IMR-90 (cell line): ENCODE data around the gene FYB2. TPM values are rescaled to one million over a fixed set of nuclear protein-coding genes. Genes with fewer than 3 reads are reported as not detected.

ENCODE experiments used
- ATAC-seq: fragments of 200-7000 bp; cut with Tn5 transposase; 2 replicates; pipeline ENCODE4 v1.9.1; 2020; ENCODE audit warnings: low read depth, mild to moderate bottlenecking, moderate library complexity
- BruUV-seq: library from RNA; stranded (reverse); fragments of 400-500 nt; replicated peaks from 2 replicates; lab custom pipeline; 2021; lab: Mats Ljungman, UMichigan
- CTCF ChIA-PET: fragments of 300-600 bp; formaldehyde crosslinking; extraction: SDS; loops from one replicate; lab custom pipeline; 2021; ENCODE audit warnings: antibody characterized with exemption; lab: Yijun Ruan, JAX
- POLR2A ChIA-PET: fragments of 300-600 bp; sonication (Branson Sonifier 250); formaldehyde crosslinking; loops from one replicate; lab custom pipeline; 2022; ENCODE audit warnings: antibody characterized with exemption; ENCODE audit not compliant: unreplicated experiment; lab: Charles Lee
- DNase-seq: peaks from one replicate; pipeline ENCODE4 v3.0.0; 2013
- H2AFZ ChIP-seq: replicated peaks from 2 replicates; pipeline ENCODE3; 2013; ENCODE audit warnings: low read length, mild to moderate bottlenecking; ENCODE audit not compliant: poor library complexity
- H2AK5ac ChIP-seq: 2 replicates; pipeline ENCODE4 v1.6.1; 2013; ENCODE audit warnings: low read depth, low read length, inconsistent platforms
- H2AK9ac ChIP-seq: replicated peaks from 2 replicates; pipeline ENCODE3; 2013; ENCODE audit warnings: mild to moderate bottlenecking, low read depth, low read length, moderate library complexity; ENCODE audit not compliant: poor library complexity
- H2BK120ac ChIP-seq: 2 replicates; pipeline ENCODE4 v1.6.1; 2013; ENCODE audit warnings: low read depth, low read length, inconsistent platforms
- H2BK15ac ChIP-seq: 3 replicates; pipeline ENCODE4 v1.6.1; 2013; ENCODE audit warnings: low read depth, low read length, inconsistent platforms
- H2BK20ac ChIP-seq: 2 replicates; pipeline ENCODE4 v1.6.1; 2013; ENCODE audit warnings: low read depth, mild to moderate bottlenecking, inconsistent platforms, low read length, moderate library complexity
- H2BK5ac ChIP-seq: 2 replicates; pipeline ENCODE4 v1.6.1; 2013; ENCODE audit warnings: mild to moderate bottlenecking, low read depth, low read length, inconsistent platforms; ENCODE audit not compliant: poor library complexity, severe bottlenecking
- H3K14ac ChIP-seq: replicated peaks from 2 replicates; pipeline ENCODE4 v1.6.1; 2013; ENCODE audit warnings: low read depth, low read length, inconsistent platforms
- H3K18ac ChIP-seq: 2 replicates; pipeline ENCODE4 v1.6.1; 2013; ENCODE audit warnings: low read depth, low read length, control low read depth
- H3K23ac ChIP-seq: 2 replicates; pipeline ENCODE4 v1.6.1; 2013; ENCODE audit warnings: low read depth, low read length, inconsistent platforms
- H3K27ac ChIP-seq: 2 replicates; pipeline ENCODE4 v1.5.1; 2013; ENCODE audit warnings: mild to moderate bottlenecking, control low read depth, low read length; ENCODE audit not compliant: insufficient read depth
- H3K27me3 ChIP-seq: 2 replicates; pipeline ENCODE4 v1.6.1; 2013; ENCODE audit warnings: low read length; ENCODE audit not compliant: control insufficient read depth, insufficient read depth
- H3K36me3 ChIP-seq: 2 replicates; pipeline ENCODE4 v1.6.1; 2013; ENCODE audit warnings: low read length, mixed read lengths; ENCODE audit not compliant: control insufficient read depth, insufficient read depth
- H3K4ac ChIP-seq: 2 replicates; pipeline ENCODE4 v1.6.1; 2013; ENCODE audit warnings: low read depth, low read length, inconsistent platforms
- H3K4me1 ChIP-seq: 2 replicates; pipeline ENCODE4 v1.6.1; 2013; ENCODE audit warnings: low read length, mixed read lengths; ENCODE audit not compliant: control insufficient read depth, insufficient read depth
- H3K4me2 ChIP-seq: 2 replicates; pipeline ENCODE4 v1.6.1; 2013; ENCODE audit warnings: low read depth, mild to moderate bottlenecking, control low read depth, low read length, moderate library complexity
- H3K4me3 ChIP-seq: 2 replicates; pipeline ENCODE4 v1.5.1; 2013; ENCODE audit warnings: low read depth, mild to moderate bottlenecking, control low read depth, low read length, moderate library complexity; ENCODE audit not compliant: insufficient read depth
- H3K56ac ChIP-seq: 2 replicates; pipeline ENCODE4 v1.6.1; 2013; ENCODE audit warnings: low read length, inconsistent platforms; ENCODE audit not compliant: insufficient read depth; ENCODE audit errors: extremely low read depth
- H3K79me1 ChIP-seq, 2 experiments: 2 replicates each; pipeline ENCODE4 v1.6.1; 2013; ENCODE audit warnings: low read length in 2 of 2, inconsistent platforms in 1 of 2, low read depth in 1 of 2
- H3K9ac ChIP-seq: 2 replicates; pipeline ENCODE4 v1.6.1; 2013; ENCODE audit warnings: low read depth, low read length, control low read depth
- H3K9me1 ChIP-seq: 2 replicates; pipeline ENCODE4 v1.6.1; 2013; ENCODE audit warnings: low read length, inconsistent platforms; ENCODE audit not compliant: insufficient read depth
- H3K9me3 ChIP-seq: 2 replicates; pipeline ENCODE4 v1.6.1; 2013; ENCODE audit warnings: low read length; ENCODE audit not compliant: control insufficient read depth, insufficient read depth
- H4K20me1 ChIP-seq: 2 replicates; pipeline ENCODE4 v1.6.1; 2013; ENCODE audit warnings: low read length, inconsistent platforms; ENCODE audit not compliant: insufficient read depth
- H4K5ac ChIP-seq: 2 replicates; pipeline ENCODE4 v1.6.1; 2013; ENCODE audit warnings: mild to moderate bottlenecking, low read depth, low read length, control low read depth
- H4K8ac ChIP-seq, 2 experiments: 2 replicates each; pipeline ENCODE4 v1.6.1; 2013; ENCODE audit warnings: low read depth in 2 of 2, low read length in 2 of 2, control low read depth in 1 of 2, inconsistent platforms in 1 of 2
- H4K91ac ChIP-seq: 2 replicates; pipeline ENCODE4 v1.6.1; 2013; ENCODE audit warnings: low read depth, low read length, inconsistent platforms; ENCODE audit not compliant: insufficient read depth
- CEBPB ChIP-seq: IDR thresholded peaks from 2 replicates; pipeline ENCODE4 v1.6.1; 2012; ENCODE audit warnings: low read depth, low read length, improper control_type of control experiment
- CHD1 ChIP-seq: IDR thresholded peaks from 2 replicates; pipeline ENCODE4 v1.6.1; 2012; ENCODE audit warnings: low read depth, low read length, improper control_type of control experiment
- ELK1 ChIP-seq: fragments of 150-350 bp; IDR thresholded peaks from 2 replicates; pipeline ENCODE4 v1.6.1; 2016; ENCODE audit warnings: low read depth, mild to moderate bottlenecking, low read length, moderate library complexity, borderline replicate concordance
- FOS ChIP-seq: fragments of 150-350 bp; IDR thresholded peaks from 2 replicates; pipeline ENCODE4 v1.6.1; 2016; ENCODE audit warnings: low read depth, low read length
- MAFK ChIP-seq: IDR thresholded peaks from 2 replicates; pipeline ENCODE4 v1.6.1; 2012; ENCODE audit warnings: low read depth, low read length, improper control_type of control experiment
- MAZ ChIP-seq: IDR thresholded peaks from 2 replicates; pipeline ENCODE4 v1.6.1; 2012; ENCODE audit warnings: low read depth, mild to moderate bottlenecking, low read length, improper control_type of control experiment, moderate library complexity, borderline replicate concordance
- MXI1 ChIP-seq: IDR thresholded peaks from 2 replicates; pipeline ENCODE4 v1.6.1; 2012; ENCODE audit warnings: low read depth, mild to moderate bottlenecking, low read length, moderate library complexity, borderline replicate concordance
- POLR2A ChIP-seq: IDR thresholded peaks from 2 replicates; pipeline ENCODE4 v1.6.1; 2012; ENCODE audit warnings: mild to moderate bottlenecking, low read depth, low read length
- RAD21 ChIP-seq: IDR thresholded peaks from 2 replicates; pipeline ENCODE4 v1.6.1; 2012; ENCODE audit warnings: low read length, improper control_type of control experiment
- RCOR1 ChIP-seq: IDR thresholded peaks from 2 replicates; pipeline ENCODE4 v1.6.1; 2012; ENCODE audit warnings: mild to moderate bottlenecking, low read length, improper control_type of control experiment; ENCODE audit not compliant: insufficient replicate concordance
- RFX5 ChIP-seq: IDR thresholded peaks from 2 replicates; pipeline ENCODE4 v1.8.0; 2012; ENCODE audit warnings: low read depth, mild to moderate bottlenecking, low read length, moderate library complexity
- SMC3 ChIP-seq: fragments of 150-350 bp; IDR thresholded peaks from 2 replicates; pipeline ENCODE4 v1.6.1; 2016; ENCODE audit warnings: low read depth, mild to moderate bottlenecking, antibody characterized with exemption, low read length, moderate library complexity
- USF2 ChIP-seq: fragments of 150-350 bp; IDR thresholded peaks from 2 replicates; pipeline ENCODE4 v1.6.1; 2017; ENCODE audit warnings: mild to moderate bottlenecking, antibody characterized with exemption, low read length, low read depth
- WGBS, 2 experiments: methylation state at CpG; one replicate each; pipeline versions ENCODE4 v1.1.5 to v1.1.7; 2013; ENCODE audit warnings: missing lambda C conversion rate in 2 of 2; ENCODE audit not compliant: insufficient read length in 1 of 2; ENCODE audit errors: extremely low coverage in 2 of 2; 5-methylcytosine and 5-hydroxymethylcytosine counted together
- dilution Hi-C: fragments of 300-500 bp; cut with HindIII; formaldehyde crosslinking; loops from one replicate; pipeline ENCODE4 v1.14.3; 2018; ENCODE audit warnings: low sequenced_read_pairs; ENCODE audit not compliant: unreplicated experiment
- in situ Hi-C: fragments of 300-500 bp; cut with MboI; formaldehyde crosslinking; loops from 3 replicates; pipeline ENCODE4 v1.14.3; 2019; ENCODE audit warnings: low sequenced_read_pairs, inconsistent platforms, mixed read lengths
- intact Hi-C: fragments of 100-400 bp; cut with micrococcal nuclease; formaldehyde crosslinking; loops from 2 replicates; pipeline ENCODE4 v1.10.0; 2022
- polyA plus RNA-seq, 3 experiments: library from polyadenylated mRNA; depleted of rRNA; stranded (reverse); fragments of >200 nt; gene quantifications; 2 replicates each; pipeline ENCODE4 v1.2.3, GENCODE V29; 2012; ENCODE audit warnings: low replicate concordance in 1 of 3
- total RNA-seq: library from RNA; depleted of rRNA; stranded (reverse); fragments of >200 nt; gene quantifications from 2 replicates; pipeline ENCODE4 v1.2.3, GENCODE V29; 2012

FYB2 gene
- total and polyA plus RNA-seq, 2 of the 4 experiments (the other 2 are of a cell fraction): under 0.01 TPM; not detected in 1

- Histone ChIP-seq H3K9me3 (no peaks in the 10 kb centered on the region), H3K27ac (no peak overlapping the region), H3K36me3 (no peaks in the 10 kb centered on the region), H3K4ac (peak overlapping the region; percentile 34; the same call in 1 of the 2 replicates), H3K79me1 (no peaks in the 10 kb centered on the region), H4K20me1 (no peaks in the 10 kb centered on the region), H2BK20ac (peak overlapping the region; percentile 80), H2AFZ (no peak overlapping the region), H3K18ac (no peak overlapping the region), H3K23ac (no peak overlapping the region), H3K9me1 (peaks cover 9% of the 10 kb centered on the region), H2AK5ac (no peak overlapping the region), H2BK5ac (no peak overlapping the region), H4K91ac (peak overlapping the region; percentile 14; the same call in 1 of the 2 replicates), H4K8ac (no peak overlapping the region), H3K4me1 (peaks cover 10% of the 10 kb centered on the region), H3K4me2 (no peak overlapping the region), H3K27me3 (no peaks in the 10 kb centered on the region), H2BK120ac (peak overlapping the region; percentile 69), H3K4me3 (no peak overlapping the region), H2BK15ac (peak overlapping the region; percentile 17; the same call in 2 of the 3 replicates), H2AK9ac (peak overlapping the region; percentile 22), H3K56ac (no peak overlapping the region), H3K14ac (0 out of 2 replicates have a peak overlapping the region, but pooled peaks have one; percentile 50), H3K9ac (no peak overlapping the region), H4K5ac (no peak overlapping the region)
- WGBS, 2 experiments: no CpG with 5 or more reads among the region's 1 CpG
- DNase-seq (peak; percentile 18), ATAC-seq (no peak)
- in situ Hi-C loops (loop anchor here (5.0 to 25.0 kb wide), 3 partner anchors 662 to 1543 kb away; no protein-coding TSS in a partner anchor), dilution Hi-C loops (no loop called here), intact Hi-C loops (loop anchor here (10.0 kb wide), 1 partner anchor 520 kb away; no protein-coding TSS in a partner anchor)
- no TSS peak for BruUV-seq
- POLR2A ChIA-PET: no interaction called here
- TF ChIP-seq FOS (no peak), CHD1 (no peak), RAD21 (no peak), POLR2A (no peak), ELK1 (no peak), RCOR1 (no peak), MAZ (no peak), MAFK (no peak), SMC3 (no peak), CEBPB (no peak), MXI1 (no peak), RFX5 (no peak), USF2 (no peak)
- CTCF ChIA-PET: no interaction called here
Observed at GRCh38 chr1:56824938-56825337, 5.7 kb upstream of the FYB2 start.
